ENCODE data around the gene RGS12.
A peak's percentile ranks its signal among the peaks of the same experiment; 100 is the strongest.

The RGS12 gene

GRCh38 chr4:3291969-3292570 lies 751 bp upstream of the RGS12 start:
- Histone ChIP-seq H3K79me2 (ENCODE audit: insufficient read depth, low read length) (no peaks in the 10 kb centered on the region), H3K4me2 (ENCODE audit: low read depth, low read length, poor library complexity, severe bottlenecking) (peak overlapping the region; percentile 62), H3K27me3 (ENCODE audit: low read length) (no peaks in the 10 kb centered on the region; the same call in 1 of the 2 replicates), H3K9ac (ENCODE audit: low read length) (peak overlapping the region; percentile 51), H3K36me3 (ENCODE audit: low read length) (no peaks in the 10 kb centered on the region), H4K20me1 (ENCODE audit: low read depth, low read length) (no peaks in the 10 kb centered on the region), H3K9me2 (replicated peaks; ENCODE audit: insufficient read depth, low read length) (no peaks in the 10 kb centered on the region), H3K27ac (ENCODE audit: low read depth, low read length) (no peak overlapping the region), H3K4me3 (ENCODE audit: insufficient read depth, low read length, poor library complexity, severe bottlenecking) (peak overlapping the region; percentile 55), H2AFZ (ENCODE audit: low read depth, low read length, severe bottlenecking) (peak overlapping the region; percentile 52), H3K9me3 (ENCODE audit: insufficient read depth, low read length) (no peaks in the 10 kb centered on the region), H3F3A (ENCODE audit: insufficient read depth) (no peaks in the 10 kb centered on the region)
- no peak for TF ChIP-seq EZH2phosphoT487 (conservative IDR thresholded peaks at IDR 0.05; ENCODE audit: low read length)
- TF ChIP-seq, protein P1, sequence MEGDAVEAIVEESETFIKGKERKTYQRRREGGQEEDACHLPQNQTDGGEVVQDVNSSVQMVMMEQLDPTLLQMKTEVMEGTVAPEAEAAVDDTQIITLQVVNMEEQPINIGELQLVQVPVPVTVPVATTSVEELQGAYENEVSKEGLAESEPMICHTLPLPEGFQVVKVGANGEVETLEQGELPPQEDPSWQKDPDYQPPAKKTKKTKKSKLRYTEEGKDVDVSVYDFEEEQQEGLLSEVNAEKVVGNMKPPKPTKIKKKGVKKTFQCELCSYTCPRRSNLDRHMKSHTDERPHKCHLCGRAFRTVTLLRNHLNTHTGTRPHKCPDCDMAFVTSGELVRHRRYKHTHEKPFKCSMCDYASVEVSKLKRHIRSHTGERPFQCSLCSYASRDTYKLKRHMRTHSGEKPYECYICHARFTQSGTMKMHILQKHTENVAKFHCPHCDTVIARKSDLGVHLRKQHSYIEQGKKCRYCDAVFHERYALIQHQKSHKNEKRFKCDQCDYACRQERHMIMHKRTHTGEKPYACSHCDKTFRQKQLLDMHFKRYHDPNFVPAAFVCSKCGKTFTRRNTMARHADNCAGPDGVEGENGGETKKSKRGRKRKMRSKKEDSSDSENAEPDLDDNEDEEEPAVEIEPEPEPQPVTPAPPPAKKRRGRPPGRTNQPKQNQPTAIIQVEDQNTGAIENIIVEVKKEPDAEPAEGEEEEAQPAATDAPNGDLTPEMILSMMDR (IDR thresholded peaks at IDR 0.05; ENCODE audit: insufficient read depth, low read length, poor library complexity, severe bottlenecking) = no peak

DNA sequence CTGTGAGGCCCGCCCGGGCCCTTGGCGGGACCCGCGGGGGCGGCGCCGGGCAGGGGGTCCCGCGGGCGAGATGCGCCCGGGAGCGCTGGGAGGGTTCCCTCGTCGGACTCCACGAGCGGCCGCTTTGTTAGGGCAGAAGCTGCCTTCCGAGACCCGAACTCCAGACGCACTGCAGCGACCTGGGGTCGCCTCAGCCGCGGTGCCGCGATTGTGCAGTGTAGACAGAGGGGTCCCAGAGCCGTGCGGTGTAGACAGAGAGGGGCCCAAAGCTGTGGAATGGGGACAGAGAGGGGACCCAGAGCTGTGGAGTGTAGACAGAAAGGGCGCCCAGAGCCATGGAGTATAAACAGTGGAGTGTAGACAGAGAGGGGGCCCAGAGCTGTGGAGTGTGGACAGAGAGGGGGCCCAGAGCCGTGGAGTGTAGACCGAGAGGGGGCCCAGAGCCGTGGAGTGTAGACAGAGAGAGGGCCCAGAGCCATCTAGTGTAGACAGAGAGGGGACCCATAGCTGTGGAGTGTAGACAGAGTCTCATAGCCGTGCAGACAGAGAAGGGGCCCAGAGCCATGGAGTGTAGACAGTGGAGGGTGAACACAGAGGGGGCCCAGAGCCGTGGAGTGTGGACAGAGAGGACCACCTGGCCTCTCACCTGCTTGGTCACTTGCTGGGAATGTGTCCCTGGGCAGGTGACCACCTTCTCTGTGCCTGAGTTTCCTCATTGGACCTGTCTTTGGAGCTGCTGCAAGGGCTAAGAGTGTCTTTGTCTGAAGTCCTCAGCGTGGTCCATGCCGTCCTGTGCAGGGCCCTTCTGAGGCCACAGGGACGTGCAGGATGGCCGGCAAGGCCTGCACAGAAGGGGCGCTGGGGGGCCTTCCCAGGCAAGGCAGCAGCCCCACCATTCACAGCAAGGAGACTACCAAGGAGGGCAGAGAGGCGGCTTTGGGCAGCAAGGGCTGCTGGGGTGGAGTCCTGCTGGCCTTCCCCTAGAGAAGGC lies 875 bp downstream of the RGS12 start:
- no peaks in the 10 kb centered on the region for H4K20me1 ChIP-seq (ENCODE audit: low read depth, low read length)
- no peaks in the 10 kb centered on the region for H3F3A ChIP-seq (ENCODE audit: insufficient read depth)
- no peak overlapping the region for H3K27ac ChIP-seq (ENCODE audit: low read depth, low read length)
- H3K4me2 ChIP-seq (ENCODE audit: low read depth, low read length, poor library complexity, severe bottlenecking) = peak overlapping the region; percentile 40
- H2AFZ ChIP-seq (ENCODE audit: low read depth, low read length, severe bottlenecking) = peak overlapping the region; percentile 27
- no peak overlapping the region for H3K9ac ChIP-seq (ENCODE audit: low read length)
- H3K79me2 ChIP-seq (ENCODE audit: insufficient read depth, low read length) = no peaks in the 10 kb centered on the region
- H3K9me3 ChIP-seq (ENCODE audit: insufficient read depth, low read length) = no peaks in the 10 kb centered on the region
- H3K9me2 ChIP-seq (replicated peaks; ENCODE audit: insufficient read depth, low read length) = no peaks in the 10 kb centered on the region
- 0 out of 2 replicates have a peak, but pooled peaks have one; percentile 65 for TF ChIP-seq EZH2phosphoT487 (conservative IDR thresholded peaks at IDR 0.05; ENCODE audit: low read length)
- TF ChIP-seq, protein P1 (IDR thresholded peaks at IDR 0.05; ENCODE audit: insufficient read depth, low read length, poor library complexity, severe bottlenecking) = no peak
- H3K4me3 ChIP-seq (ENCODE audit: insufficient read depth, low read length, poor library complexity, severe bottlenecking) = no peak overlapping the region
- no peaks in the 10 kb centered on the region; the same call in 1 of the 2 replicates for H3K27me3 ChIP-seq (ENCODE audit: low read length)
- no peaks in the 10 kb centered on the region for H3K36me3 ChIP-seq (ENCODE audit: low read length)

DNA sequence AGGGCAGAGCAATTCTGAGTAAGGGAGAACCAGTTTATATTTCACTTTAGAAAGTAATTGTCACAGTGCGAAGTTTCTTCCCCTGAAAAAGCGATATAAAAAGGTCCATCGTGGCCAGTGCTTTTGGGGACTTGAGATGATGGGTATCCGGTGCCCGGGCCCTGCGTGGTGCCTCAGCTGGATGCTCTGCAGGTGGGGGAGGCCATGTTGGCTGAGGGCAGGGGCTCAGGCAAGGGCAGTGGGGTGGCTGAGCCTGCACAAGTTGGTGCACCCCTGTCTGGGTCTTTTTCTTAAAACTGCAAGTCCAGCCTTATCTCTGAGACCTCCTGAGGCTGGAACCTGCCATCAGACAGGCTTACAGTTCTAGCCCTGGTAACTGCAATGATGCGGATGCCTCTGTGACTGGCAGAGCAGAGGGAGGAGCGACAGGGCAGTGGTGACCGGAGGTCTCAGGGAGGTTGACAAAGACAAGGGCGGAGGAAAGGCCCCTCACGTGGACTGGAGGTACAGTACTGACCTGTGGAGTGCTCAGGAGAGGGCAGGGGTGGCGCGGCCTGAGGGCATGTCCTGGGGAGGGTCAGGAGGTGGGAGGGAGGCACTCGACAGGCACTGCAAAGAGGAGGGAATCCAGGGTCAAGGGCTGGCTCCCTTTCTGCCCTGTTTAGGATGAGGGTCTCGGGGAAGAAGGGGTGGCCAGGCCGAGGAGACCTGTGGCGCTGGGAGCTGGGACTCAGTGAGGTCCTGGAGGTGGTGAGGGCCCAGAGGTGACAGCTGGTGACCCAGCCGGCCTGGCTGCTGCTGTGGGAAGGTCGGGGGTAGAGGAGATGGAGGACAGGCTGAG lies 1.8 kb downstream of the RGS12 start:
- Histone ChIP-seq H3K9ac (ENCODE audit: low read length) (no peak overlapping the region), H3K9me2 (replicated peaks; ENCODE audit: insufficient read depth, low read length) (no peaks in the 10 kb centered on the region), H3F3A (ENCODE audit: insufficient read depth) (no peaks in the 10 kb centered on the region), H3K27ac (ENCODE audit: low read depth, low read length) (no peak overlapping the region), H3K79me2 (ENCODE audit: insufficient read depth, low read length) (no peaks in the 10 kb centered on the region), H4K20me1 (ENCODE audit: low read depth, low read length) (no peaks in the 10 kb centered on the region), H3K4me2 (ENCODE audit: low read depth, low read length, poor library complexity, severe bottlenecking) (no peak overlapping the region), H3K27me3 (ENCODE audit: low read length) (no peaks in the 10 kb centered on the region; the same call in 1 of the 2 replicates), H3K4me3 (ENCODE audit: insufficient read depth, low read length, poor library complexity, severe bottlenecking) (no peak overlapping the region), H2AFZ (ENCODE audit: low read depth, low read length, severe bottlenecking) (no peak overlapping the region), H3K9me3 (ENCODE audit: insufficient read depth, low read length) (no peaks in the 10 kb centered on the region), H3K36me3 (ENCODE audit: low read length) (no peaks in the 10 kb centered on the region)
- no peak for TF ChIP-seq EZH2phosphoT487 (conservative IDR thresholded peaks at IDR 0.05; ENCODE audit: low read length)
- TF ChIP-seq, protein P1 (IDR thresholded peaks at IDR 0.05; ENCODE audit: insufficient read depth, low read length, poor library complexity, severe bottlenecking) = no peak
